GM12864 (cell line): ENCODE results near the gene ESYT2.

Source experiments
- DNase-seq: peaks from one replicate; pipeline ENCODE4 v3.0.0-alpha.2; 2011; ENCODE audit warnings: low read depth
- H3K4me3 ChIP-seq: 2 replicates; pipeline ENCODE4 v1.5.1; 2011; ENCODE audit warnings: mild to moderate bottlenecking, low read depth, low read length, control low read depth
- TF ChIP-seq, protein P1 (sequence below): IDR thresholded peaks from 2 replicates; pipeline ENCODE4 v1.5.1; 2011; ENCODE audit warnings: low read depth, mild to moderate bottlenecking, moderate library complexity, low read length, control low read depth, inconsistent platforms; ENCODE audit errors: missing control alignments

ESYT2 gene

DNA sequence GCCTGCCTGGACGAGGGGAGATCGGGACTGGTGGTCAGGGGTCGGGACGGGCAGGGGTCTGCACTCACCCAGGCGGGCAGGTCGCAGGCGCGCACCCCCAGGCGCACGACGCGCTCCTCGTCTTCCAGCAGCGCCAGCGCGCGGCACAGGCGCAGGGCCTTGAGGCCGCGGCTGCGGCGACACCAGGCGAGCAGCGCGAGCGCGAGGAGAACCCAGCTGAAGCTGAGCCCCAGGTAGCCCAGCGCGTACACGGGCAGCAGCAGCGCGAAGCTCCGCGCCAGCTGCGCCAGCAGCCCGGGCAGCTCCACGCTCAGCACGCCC, 328 bp downstream of the ESYT2 start:
- TF ChIP-seq, protein P1, sequence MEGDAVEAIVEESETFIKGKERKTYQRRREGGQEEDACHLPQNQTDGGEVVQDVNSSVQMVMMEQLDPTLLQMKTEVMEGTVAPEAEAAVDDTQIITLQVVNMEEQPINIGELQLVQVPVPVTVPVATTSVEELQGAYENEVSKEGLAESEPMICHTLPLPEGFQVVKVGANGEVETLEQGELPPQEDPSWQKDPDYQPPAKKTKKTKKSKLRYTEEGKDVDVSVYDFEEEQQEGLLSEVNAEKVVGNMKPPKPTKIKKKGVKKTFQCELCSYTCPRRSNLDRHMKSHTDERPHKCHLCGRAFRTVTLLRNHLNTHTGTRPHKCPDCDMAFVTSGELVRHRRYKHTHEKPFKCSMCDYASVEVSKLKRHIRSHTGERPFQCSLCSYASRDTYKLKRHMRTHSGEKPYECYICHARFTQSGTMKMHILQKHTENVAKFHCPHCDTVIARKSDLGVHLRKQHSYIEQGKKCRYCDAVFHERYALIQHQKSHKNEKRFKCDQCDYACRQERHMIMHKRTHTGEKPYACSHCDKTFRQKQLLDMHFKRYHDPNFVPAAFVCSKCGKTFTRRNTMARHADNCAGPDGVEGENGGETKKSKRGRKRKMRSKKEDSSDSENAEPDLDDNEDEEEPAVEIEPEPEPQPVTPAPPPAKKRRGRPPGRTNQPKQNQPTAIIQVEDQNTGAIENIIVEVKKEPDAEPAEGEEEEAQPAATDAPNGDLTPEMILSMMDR, result no peak
- peak overlapping the region; percentile 94 for H3K4me3 ChIP-seq
- no peak for DNase-seq

DNA sequence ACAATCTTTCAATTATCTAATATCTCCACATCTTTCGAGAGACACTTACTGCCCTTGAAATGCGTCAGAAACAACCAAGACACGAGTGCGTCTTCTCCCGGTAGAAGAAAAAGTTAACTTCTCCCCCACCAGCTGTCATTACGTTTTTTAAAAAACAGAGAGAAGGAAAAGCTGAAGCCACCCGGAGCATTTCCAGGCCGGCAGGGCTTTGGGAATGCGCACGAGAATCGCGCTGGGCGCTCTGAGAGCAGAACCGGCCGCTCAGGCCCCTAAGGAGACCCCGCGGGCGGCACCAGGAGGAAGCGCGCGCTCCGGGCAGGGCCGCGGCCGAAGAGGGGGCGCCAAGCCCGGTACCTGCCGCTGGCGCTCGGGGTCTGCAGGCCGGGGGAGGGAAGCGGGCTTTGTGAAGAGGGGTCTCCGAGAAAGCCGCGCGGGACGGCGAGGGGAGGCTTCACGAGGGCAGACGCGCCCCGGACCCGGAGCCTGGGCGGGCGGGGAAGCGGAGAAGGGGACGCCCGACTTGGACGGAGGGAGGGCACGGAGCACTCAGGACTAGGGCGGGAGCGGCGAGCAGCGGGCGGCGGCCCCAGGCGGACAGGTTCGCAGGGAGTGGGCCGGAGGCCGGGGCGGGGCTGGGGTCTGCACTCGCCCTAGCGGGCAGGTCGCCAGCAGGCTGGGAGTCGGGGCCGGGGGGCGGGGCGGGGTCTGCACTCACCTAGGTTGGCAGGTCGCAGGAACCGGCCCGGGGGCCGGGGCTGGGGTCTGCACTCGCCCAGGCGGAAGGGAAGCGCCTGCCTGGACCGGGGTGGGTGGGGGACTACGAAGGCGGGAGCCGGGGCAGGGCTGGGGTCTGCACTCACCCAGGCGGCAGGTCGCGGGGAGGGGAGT, 932 bp downstream of the ESYT2 start:
- no peak for DNase-seq
- TF ChIP-seq, protein P1, result no peak
- peak overlapping the region; percentile 94 for H3K4me3 ChIP-seq

DNA sequence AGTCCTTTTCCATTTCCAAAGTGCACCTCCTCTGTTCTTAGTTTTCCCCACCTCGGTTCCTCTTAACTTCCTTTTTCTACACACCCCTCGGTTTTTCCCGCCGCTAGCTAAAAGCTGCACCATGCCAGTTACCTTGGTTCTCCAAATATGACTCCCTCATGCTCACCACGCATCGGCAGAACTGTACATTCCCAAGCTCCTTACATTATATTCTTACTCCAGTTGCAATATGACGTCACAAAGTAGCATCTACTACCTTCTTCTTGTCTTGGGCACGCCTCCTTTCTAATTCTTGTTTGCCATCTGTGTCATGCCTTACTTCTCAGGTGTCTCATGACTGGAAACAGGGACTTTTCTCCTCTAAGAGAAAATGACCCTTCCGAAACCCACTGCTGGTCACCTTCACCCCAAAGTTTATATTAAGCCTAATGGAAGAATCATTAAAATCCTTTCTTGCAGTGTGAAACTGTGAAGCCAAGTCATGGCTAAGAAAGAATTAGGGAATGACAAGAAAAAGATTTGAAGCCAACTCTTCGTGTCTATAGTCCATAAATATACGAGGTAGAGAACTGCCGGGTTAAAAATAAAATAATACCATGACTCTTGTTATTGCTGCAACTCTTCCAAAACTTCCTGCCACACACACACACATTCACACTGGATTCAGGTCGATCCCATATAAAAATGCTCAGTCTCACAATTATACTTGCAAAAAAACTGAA, 1.7 kb downstream of the ESYT2 start:
- DNase-seq, result no peak

DNA sequence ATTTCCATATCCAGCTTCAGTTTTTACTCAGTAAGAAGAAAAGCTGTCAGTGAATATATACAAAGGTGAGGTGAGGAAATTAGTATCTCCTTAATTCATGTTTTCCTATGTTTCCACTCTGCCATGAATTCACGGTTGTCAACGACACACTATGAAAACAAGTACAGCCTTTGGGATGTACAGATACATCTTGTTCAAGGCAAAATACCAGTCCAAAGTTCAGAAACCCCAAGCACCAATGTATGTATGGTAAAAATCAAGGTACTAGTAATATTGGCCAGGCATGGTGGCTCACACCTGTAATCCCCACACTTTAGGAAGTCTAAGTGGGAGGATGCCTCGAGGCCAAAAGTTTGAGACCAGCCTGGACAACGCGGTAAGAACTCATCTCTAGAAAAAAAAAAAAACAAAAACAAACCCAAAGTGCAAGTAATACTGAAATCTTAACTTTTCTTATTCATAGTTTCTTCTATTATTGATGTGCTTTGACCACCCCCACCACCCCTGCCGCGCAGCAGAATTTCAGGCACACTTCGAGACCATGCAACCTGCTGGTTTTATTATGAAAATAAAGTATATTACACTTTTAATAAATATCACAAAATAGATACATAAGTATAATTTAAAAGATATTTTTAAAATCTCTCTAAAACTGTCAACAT, 3.5 kb downstream of the ESYT2 start:
- TF ChIP-seq, protein P1, result no peak
- DNase-seq, result no peak
- H3K4me3 ChIP-seq, result no peak overlapping the region

More for the DNA sequence above, 1.7 kb downstream of the ESYT2 start:
- H3K4me3 ChIP-seq, result peak overlapping the region; percentile 94
- TF ChIP-seq, protein P1, result no peak

DNA sequence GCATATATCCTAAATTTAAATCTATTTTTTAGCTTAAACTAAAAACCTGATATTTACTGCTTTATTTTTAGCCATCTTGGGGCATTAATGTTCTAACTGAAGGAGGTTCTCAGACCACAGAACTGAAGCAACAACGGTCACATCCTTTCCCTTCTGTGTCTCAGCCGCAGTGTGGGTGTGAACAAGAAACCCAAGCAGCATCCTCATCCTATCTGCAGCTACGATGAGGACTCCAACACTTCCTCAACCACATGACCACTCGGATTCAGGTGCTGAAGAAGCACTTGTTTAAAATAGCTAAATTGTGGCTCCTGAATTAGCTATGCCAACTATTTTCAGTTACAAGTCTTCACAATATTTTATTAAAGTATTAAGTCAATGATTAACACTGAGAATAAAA, 5.3 kb downstream of the ESYT2 start:
- DNase-seq, result no peak
- no peak overlapping the region for H3K4me3 ChIP-seq
- TF ChIP-seq, protein P1, result no peak

DNA sequence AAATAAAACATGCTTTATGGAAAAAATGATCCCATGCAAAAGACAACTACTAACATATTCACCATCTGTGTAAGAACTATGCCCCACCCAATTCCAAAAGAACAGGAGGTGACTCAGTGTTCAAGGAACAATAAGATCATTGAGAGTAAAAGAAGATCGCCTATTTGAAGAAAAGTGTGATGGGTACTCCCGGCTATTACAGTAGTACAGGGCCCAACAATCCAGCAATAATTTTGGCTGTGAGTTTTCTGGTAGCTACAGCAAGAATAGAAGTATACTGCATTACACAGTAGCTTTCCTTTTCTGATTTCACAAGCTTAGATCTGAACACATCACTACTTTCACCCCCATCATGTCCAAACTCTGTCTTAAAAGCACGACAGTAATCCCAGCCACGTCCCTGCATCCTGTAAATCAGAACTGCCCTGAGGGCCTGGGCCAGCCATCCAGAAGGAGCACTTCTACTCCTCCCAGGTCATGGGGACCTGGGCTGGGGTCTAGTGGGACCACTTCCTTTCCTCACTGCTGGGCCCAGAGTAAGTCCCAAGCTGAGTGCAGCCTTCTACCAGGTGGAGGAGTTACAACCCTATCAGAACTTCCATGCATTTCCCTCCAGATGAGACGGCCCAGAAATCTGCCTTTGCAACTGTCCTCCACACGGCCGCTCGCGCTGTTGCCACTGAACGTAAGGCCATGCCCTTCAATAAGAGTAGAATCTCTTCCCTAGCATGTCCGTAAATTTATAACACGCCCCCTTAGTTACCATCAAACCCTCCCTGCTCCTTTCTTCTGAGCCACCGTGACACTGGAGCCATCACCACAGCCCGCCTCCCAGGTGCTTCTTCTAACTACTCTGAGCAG, 7.9 kb downstream of the ESYT2 start:
- DNase-seq, result no peak
- H3K4me3 ChIP-seq, result no peak overlapping the region
- TF ChIP-seq, protein P1, result no peak
